Left lung (tissue), 14 donors: ENCODE data around the gene VKORC1L1. TPM values are rescaled to one million over a fixed set of nuclear protein-coding genes. Genes with fewer than 3 reads are reported as not detected.
"Not testable (repeated sequence)": the region's sequence is repeated elsewhere in the genome, so short reads cannot be mapped to it uniquely, and the experiment has no call there.

Experiments
- ATAC-seq: fragments of 200-7000 bp; cut with Tn5 transposase; one replicate; pipeline ENCODE4 v1.9.1; 2020; ENCODE audit warnings: moderate library complexity
- DNase-seq, 4 donors: peaks; one replicate each; pipeline ENCODE4 v3.0.0-alpha.2; 2013 to 2020
- H3K27ac ChIP-seq, 2 donors: fragments of 200-600 bp; sonication (generic) in 1 of 2; one replicate each; pipeline versions ENCODE4 v1.5.0 to v1.8.0; 2020 to 2021
- H3K27me3 ChIP-seq, 2 donors: fragments of 200-600 bp; sonication (generic) in 1 of 2; one replicate each; pipeline versions ENCODE4 v1.5.0 to v1.8.0; 2020 to 2021
- H3K36me3 ChIP-seq, 2 donors: fragments of 200-600 bp; sonication (generic) in 1 of 2; one replicate each; pipeline versions ENCODE4 v1.5.0 to v1.8.0; 2020 to 2021
- H3K4me1 ChIP-seq, 2 donors: fragments of 200-600 bp; one replicate each; pipeline ENCODE4 v1.8.0; 2021
- H3K4me3 ChIP-seq, 2 donors: fragments of 200-600 bp; sonication (generic) in 1 of 2; one replicate each; pipeline versions ENCODE4 v1.5.0 to v1.8.0; 2020 to 2021; ENCODE audit warnings: mild to moderate bottlenecking in 1 of 2
- H3K9me3 ChIP-seq, 2 donors: fragments of 200-600 bp; sonication (generic) in 1 of 2; one replicate each; pipeline versions ENCODE4 v1.5.0 to v1.8.0; 2020 to 2021
- CTCF ChIP-seq, 2 donors: fragments of 200-600 bp; sonication (generic) in 1 of 2; IDR thresholded peaks; one replicate each; pipeline versions ENCODE4 v1.5.0 to v1.8.0; 2021; ENCODE audit warnings: antibody characterized with exemption in 2 of 2
- intact Hi-C, 2 donors: fragments of 100-400 bp; cut with DNase I; formaldehyde crosslinking; loops; one replicate each; pipeline versions ENCODE4 v1.11.2 to v1.14.2; 2022
- long read RNA-seq, 12 donors: library from polyadenylated mRNA in 2 of 12; unstranded in 2 of 12; transcript quantifications; one replicate each; pipeline ENCODE4 v2.0.0 and lab custom pipeline, GENCODE V29; 2019 to 2026
- polyA plus RNA-seq, 6 donors: library from polyadenylated mRNA; unstranded; fragments of 120-200 nt; gene quantifications; one replicate each; pipeline ENCODE4 v1.2.1, GENCODE V29; 2013; ENCODE audit not compliant: insufficient read length in 6 of 6
- total RNA-seq, 2 donors: library from RNA; stranded (reverse); fragmentation: NEBNext Ultra II Directional; extraction: Animal tissue kit (Norgen Biotek cat#: 25700); gene quantifications; one replicate each; pipeline ENCODE4 v1.2.1, GENCODE V29; 2021
- donor health status: DM: no; HTN: yes; CAD: no.
- donor health status: DM: no; HTN: no; CAD: no.

Gene VKORC1L1
- 10 to 100 TPM; 37.6 to 49.6 TPM for total RNA-seq
- polyA plus RNA-seq: 10 to 100 TPM; 32.4 to 48.8 (median 37.6) TPM
- long read RNA-seq, donor 1, full-length matches to known transcripts: 28 of 28 reads
- long read RNA-seq, donor 1, partial matches to known transcripts: 0 of 28 reads
- long read RNA-seq, donor 1, other reads (novel, unspliced or antisense): 0 of 28 reads
- long read RNA-seq, donor 2, full-length matches to known transcripts: 13 of 13 reads
- long read RNA-seq, donor 2, partial matches to known transcripts: 0 of 13 reads
- long read RNA-seq, donor 2, other reads (novel, unspliced or antisense): 0 of 13 reads
- long read RNA-seq, donor 3, full-length matches to known transcripts: 13 of 13 reads
- long read RNA-seq, donor 3, partial matches to known transcripts: 0 of 13 reads
- long read RNA-seq, donor 3, other reads (novel, unspliced or antisense): 0 of 13 reads
- long read RNA-seq, donor 4, full-length matches to known transcripts: 3 of 5 reads
- long read RNA-seq, donor 4, partial matches to known transcripts: 0 of 5 reads
- long read RNA-seq, donor 4, other reads (novel, unspliced or antisense): 2 of 5 reads
- long read RNA-seq, donor 5, full-length matches to known transcripts: 18 of 18 reads
- long read RNA-seq, donor 5, partial matches to known transcripts: 0 of 18 reads
- long read RNA-seq, donor 5, other reads (novel, unspliced or antisense): 0 of 18 reads
- long read RNA-seq, donor 6, full-length matches to known transcripts: 22 of 22 reads
- long read RNA-seq, donor 6, partial matches to known transcripts: 0 of 22 reads
- long read RNA-seq, donor 6, other reads (novel, unspliced or antisense): 0 of 22 reads
- long read RNA-seq, donor 7, full-length matches to known transcripts: 10 of 10 reads
- long read RNA-seq, donor 7, partial matches to known transcripts: 0 of 10 reads
- long read RNA-seq, donor 7, other reads (novel, unspliced or antisense): 0 of 10 reads
- long read RNA-seq, donor 8, full-length matches to known transcripts: 27 of 27 reads
- long read RNA-seq, donor 8, partial matches to known transcripts: 0 of 27 reads
- long read RNA-seq, donor 8, other reads (novel, unspliced or antisense): 0 of 27 reads
- long read RNA-seq, donor 9: 0 reads
- long read RNA-seq, donor 10, full-length matches to known transcripts: 2 of 2 reads
- long read RNA-seq, donor 10, partial matches to known transcripts: 0 of 2 reads
- long read RNA-seq, donor 10, other reads (novel, unspliced or antisense): 0 of 2 reads
- long read RNA-seq, donor 11, full-length matches to known transcripts: 18 of 18 reads
- long read RNA-seq, donor 11, partial matches to known transcripts: 0 of 18 reads
- long read RNA-seq, donor 11, other reads (novel, unspliced or antisense): 0 of 18 reads
- long read RNA-seq, donor 12, full-length matches to known transcripts: 13 of 13 reads
- long read RNA-seq, donor 12, partial matches to known transcripts: 0 of 13 reads
- long read RNA-seq, donor 12, other reads (novel, unspliced or antisense): 0 of 13 reads

- H3K27ac ChIP-seq: peak within 1 kb of the TSS; percentile 53 to 79
- intact Hi-C loops: no loop called here
Measured at GRCh38 chr7:65872776-65873581, at the start of gene VKORC1L1. Gene VKORC1L1 (plus strand): TSS chr7:65873074. CDS start chr7:65873372, 298 bp downstream.

GRCh38 chr7:65827366-65827765 lies 45.5 kb upstream of the VKORC1L1 start:
- DNase-seq: no peak
- Histone ChIP-seq H3K36me3 (no peaks in the 10 kb centered on the region), H3K4me3 (no peak overlapping the region), H3K27ac (no peak overlapping the region), H3K27me3 (no peaks in the 10 kb centered on the region), H3K9me3 (no peaks in the 10 kb centered on the region), H3K4me1 (no peaks in the 10 kb centered on the region)
- TF ChIP-seq CTCF (IDR thresholded peaks at IDR 0.05): no peak
- intact Hi-C loops: no loop called here
- no peak for ATAC-seq

More at GRCh38 chr7:65872776-65873581, at the start of gene VKORC1L1:
- Histone ChIP-seq H3K4me1 (peaks cover 0 to 30% of the 10 kb centered on the region in 2 donors), H3K27me3 (no peaks in the 10 kb centered on the region), H3K4me3 (peak within 1 kb of the TSS; percentile 68 to 69), H3K36me3 (no peaks in the 10 kb centered on the region), H3K9me3 (no peaks in the 10 kb centered on the region)
- no peak for TF ChIP-seq CTCF (IDR thresholded peaks at IDR 0.05)
- DNase-seq (peak; percentile 84 to 100 (median 96)), ATAC-seq (peak; percentile 96)

GRCh38 chr7:65832281-65832680 lies 40.6 kb upstream of the VKORC1L1 start:
- no peak for TF ChIP-seq CTCF (IDR thresholded peaks at IDR 0.05)
- DNase-seq (peak in 2 of 4 donors; percentile 14 to 42), ATAC-seq (no peak)
- H3K4me3 ChIP-seq: no peak overlapping the region
- no peaks in the 10 kb centered on the region for H3K36me3 ChIP-seq
- no peak overlapping the region for H3K27ac ChIP-seq
- no peaks in the 10 kb centered on the region for H3K9me3 ChIP-seq
- intact Hi-C loops: no loop called here
- no peaks in the 10 kb centered on the region for H3K4me1 ChIP-seq
- H3K27me3 ChIP-seq: no peaks in the 10 kb centered on the region

GRCh38 chr7:65836684-65837083 lies 36.2 kb upstream of the VKORC1L1 start:
- DNase-seq, ATAC-seq, H3K36me3 ChIP-seq, intact Hi-C loops, H3K4me3 ChIP-seq, H3K9me3 ChIP-seq, H3K4me1 ChIP-seq, H3K27me3 ChIP-seq, H3K27ac ChIP-seq: not testable (repeated sequence)

- H3K27me3 ChIP-seq, H3K9me3 ChIP-seq, ATAC-seq, H3K4me3 ChIP-seq, H3K36me3 ChIP-seq, DNase-seq, H3K4me1 ChIP-seq, intact Hi-C loops, H3K27ac ChIP-seq: not testable (repeated sequence)
Measured at GRCh38 chr7:65837541-65837956, 35.3 kb upstream of the VKORC1L1 start.
